Tibial nerve (tissue), 4 donors: Measurements from ENCODE around the gene SAMD7. TPM values are rescaled to one million over a fixed set of nuclear protein-coding genes. Genes with fewer than 3 reads are reported as not detected.

Experiments
- DNase-seq, 2 donors: peaks; one replicate each; pipeline ENCODE4 v3.0.0-alpha.2; 2019; ENCODE audit warnings: low spot score in 2 of 2
- H3K27ac ChIP-seq, 4 donors: fragments of 200-600 bp; sonication (generic) in 3 of 4; one replicate each; pipeline ENCODE4 v1.5.1; 2017 to 2019; ENCODE audit warnings: mild to moderate bottlenecking in 1 of 4
- H3K27me3 ChIP-seq, 2 donors: fragments of 200-600 bp; sonication (generic) in 1 of 2; one replicate each; pipeline versions ENCODE4 v1.5.1 to v1.6.0; 2017 to 2019
- H3K36me3 ChIP-seq, 3 donors: fragments of 200-600 bp; sonication (generic); one replicate each; pipeline ENCODE4 v1.5.1; 2018 to 2019
- H3K4me1 ChIP-seq, 4 donors: fragments of 200-600 bp; sonication (generic) in 3 of 4; one replicate each; pipeline ENCODE4 v1.5.1; 2017 to 2019
- H3K4me3 ChIP-seq, 4 donors: fragments of 200-600 bp; sonication (generic) in 3 of 4; one replicate each; pipeline ENCODE4 v1.5.1; 2017 to 2019; ENCODE audit warnings: mild to moderate bottlenecking in 1 of 4, moderate library complexity in 1 of 4
- H3K9me3 ChIP-seq, 4 donors: fragments of 200-600 bp; sonication (generic) in 3 of 4; one replicate each; pipeline ENCODE4 v1.5.1; 2017 to 2019
- CTCF ChIP-seq, 5 experiments: fragments of 200-600 bp in 3 of 5; fragments of 450-650 bp in 2 of 5; sonication (generic) in 3 of 5; IDR thresholded peaks; one replicate each; pipeline ENCODE4 v1.5.1; 2016 to 2019; ENCODE audit warnings: antibody characterized with exemption in 5 of 5, mild to moderate bottlenecking in 3 of 5, moderate library complexity in 2 of 5
- EP300 ChIP-seq, 2 donors: sonication (generic); formaldehyde crosslinking; IDR thresholded peaks; one replicate each; pipeline ENCODE4 v1.6.1; 2017; ENCODE audit warnings: antibody characterized with exemption in 2 of 2, mild to moderate bottlenecking in 1 of 2
- POLR2A ChIP-seq, 2 donors: fragments of 450-650 bp; IDR thresholded peaks; one replicate each; pipeline ENCODE4 v1.6.1; 2017; ENCODE audit warnings: antibody characterized with exemption in 2 of 2, mild to moderate bottlenecking in 2 of 2, moderate library complexity in 2 of 2
- WGBS, 2 donors: methylation state at CpG; one replicate each; pipeline ENCODE4 v1.1.5; 2018; 5-methylcytosine and 5-hydroxymethylcytosine counted together
- total RNA-seq, 4 donors: library from RNA; depleted of rRNA; stranded (reverse); fragments of >200 nt; gene quantifications; one replicate each; pipeline ENCODE4 v1.1.0, GENCODE V29; 2016

The SAMD7 gene
- not detected for total RNA-seq

GRCh38 chr3:169911272-169911671 is at the start of gene SAMD7:
TSS of gene SAMD7 (plus strand) at chr3:169911572. CDS start at chr3:169919499, 7,927 bp downstream.
- H3K9me3 ChIP-seq, result no peaks in the 10 kb centered on the region

GRCh38 chr3:169861871-169862270 is 49.5 kb upstream of the SAMD7 start:
- Histone ChIP-seq H3K27me3 (no peaks in the 10 kb centered on the region), H3K27ac (no peak overlapping the region), H3K4me3 (no peak overlapping the region), H3K36me3 (no peaks in the 10 kb centered on the region), H3K4me1 (peaks cover 0 to 4% (median 1%) of the 10 kb centered on the region in 4 donors), H3K9me3 (no peaks in the 10 kb centered on the region)
- WGBS, 2 donors, result 63 to 65% methylated on average over 5 of the region's 5 CpGs
- no peak for DNase-seq
- no peak for TF ChIP-seq POLR2A (IDR thresholded peaks at IDR 0.05)
- no peak for TF ChIP-seq CTCF (IDR thresholded peaks at IDR 0.05)
- TF ChIP-seq EP300 (IDR thresholded peaks at IDR 0.05), result no peak

More at GRCh38 chr3:169911272-169911671, at the start of gene SAMD7:
- Histone ChIP-seq H3K4me3 (no peak within 1 kb of the TSS), H3K27me3 (no peaks in the 10 kb centered on the region), H3K36me3 (no peaks in the 10 kb centered on the region), H3K27ac (no peak within 1 kb of the TSS), H3K4me1 (no peaks in the 10 kb centered on the region)
- 86 to 98% methylated on average over 1 of the region's 1 CpG for WGBS, 2 donors
- no peak for TF ChIP-seq CTCF (IDR thresholded peaks at IDR 0.05)
- TF ChIP-seq EP300 (IDR thresholded peaks at IDR 0.05), result no peak
- no peak for TF ChIP-seq POLR2A (IDR thresholded peaks at IDR 0.05)
- DNase-seq, result no peak

GRCh38 chr3:169863458-169863899 is 47.9 kb upstream of the SAMD7 start:
- Histone ChIP-seq H3K4me3 (no peak overlapping the region), H3K9me3 (no peaks in the 10 kb centered on the region), H3K4me1 (peaks cover 0 to 4% (median 1%) of the 10 kb centered on the region in 4 donors), H3K36me3 (no peaks in the 10 kb centered on the region), H3K27me3 (no peaks in the 10 kb centered on the region), H3K27ac (no peak overlapping the region)
- peak; percentile 65 to 81 (median 75) for TF ChIP-seq CTCF (IDR thresholded peaks at IDR 0.05)
- no peak for TF ChIP-seq POLR2A (IDR thresholded peaks at IDR 0.05)
- peak; percentile 38 to 78 for DNase-seq
- WGBS, 2 donors, result 2 to 5% methylated on average over 6 of the region's 6 CpGs

- no peaks in the 10 kb centered on the region for H3K27me3 ChIP-seq
- 88 to 89% methylated on average over 2 of the region's 2 CpGs for WGBS, 2 donors
- TF ChIP-seq POLR2A (IDR thresholded peaks at IDR 0.05), result no peak
- no peak for TF ChIP-seq CTCF (IDR thresholded peaks at IDR 0.05)
- no peak for TF ChIP-seq EP300 (IDR thresholded peaks at IDR 0.05)
Measured at GRCh38 chr3:169864270-169864669, 47.1 kb upstream of the SAMD7 start.

GRCh38 chr3:169865176-169865767 is 46.1 kb upstream of the SAMD7 start:
- no peak for TF ChIP-seq EP300 (IDR thresholded peaks at IDR 0.05)
- no peak for TF ChIP-seq POLR2A (IDR thresholded peaks at IDR 0.05)
- no peak for TF ChIP-seq CTCF (IDR thresholded peaks at IDR 0.05)
- 72 to 75% methylated on average over 12 of the region's 12 CpGs for WGBS, 2 donors
- no peaks in the 10 kb centered on the region for H3K36me3 ChIP-seq
- H3K27me3 ChIP-seq, result no peaks in the 10 kb centered on the region
- peaks cover 0 to 4% (median 1%) of the 10 kb centered on the region in 4 donors for H3K4me1 ChIP-seq
- no peak overlapping the region for H3K4me3 ChIP-seq
- no peak overlapping the region for H3K27ac ChIP-seq
- no peaks in the 10 kb centered on the region for H3K9me3 ChIP-seq
- no peak for DNase-seq

More at GRCh38 chr3:169864270-169864669, 47.1 kb upstream of the SAMD7 start:
- no peak for DNase-seq
- Histone ChIP-seq H3K36me3 (no peaks in the 10 kb centered on the region), H3K27ac (no peak overlapping the region), H3K9me3 (no peaks in the 10 kb centered on the region), H3K4me3 (no peak overlapping the region), H3K4me1 (peaks cover 0 to 4% (median 1%) of the 10 kb centered on the region in 4 donors)
